Measurements from ENCODE around the gene PLB1. TPM values are rescaled to one million over a fixed set of nuclear protein-coding genes. Genes with fewer than 3 reads are reported as not detected.
A peak's percentile ranks its signal among the peaks of the same experiment; 100 is the strongest.

Gene PLB1
- total and polyA plus RNA-seq, 9 of the 15 experiments (the other 6 are each of a cell fraction or from before 2014, with no cell fraction given) = 0.01 to 0.09 (median 0.07) TPM; not detected in 2

DNA sequence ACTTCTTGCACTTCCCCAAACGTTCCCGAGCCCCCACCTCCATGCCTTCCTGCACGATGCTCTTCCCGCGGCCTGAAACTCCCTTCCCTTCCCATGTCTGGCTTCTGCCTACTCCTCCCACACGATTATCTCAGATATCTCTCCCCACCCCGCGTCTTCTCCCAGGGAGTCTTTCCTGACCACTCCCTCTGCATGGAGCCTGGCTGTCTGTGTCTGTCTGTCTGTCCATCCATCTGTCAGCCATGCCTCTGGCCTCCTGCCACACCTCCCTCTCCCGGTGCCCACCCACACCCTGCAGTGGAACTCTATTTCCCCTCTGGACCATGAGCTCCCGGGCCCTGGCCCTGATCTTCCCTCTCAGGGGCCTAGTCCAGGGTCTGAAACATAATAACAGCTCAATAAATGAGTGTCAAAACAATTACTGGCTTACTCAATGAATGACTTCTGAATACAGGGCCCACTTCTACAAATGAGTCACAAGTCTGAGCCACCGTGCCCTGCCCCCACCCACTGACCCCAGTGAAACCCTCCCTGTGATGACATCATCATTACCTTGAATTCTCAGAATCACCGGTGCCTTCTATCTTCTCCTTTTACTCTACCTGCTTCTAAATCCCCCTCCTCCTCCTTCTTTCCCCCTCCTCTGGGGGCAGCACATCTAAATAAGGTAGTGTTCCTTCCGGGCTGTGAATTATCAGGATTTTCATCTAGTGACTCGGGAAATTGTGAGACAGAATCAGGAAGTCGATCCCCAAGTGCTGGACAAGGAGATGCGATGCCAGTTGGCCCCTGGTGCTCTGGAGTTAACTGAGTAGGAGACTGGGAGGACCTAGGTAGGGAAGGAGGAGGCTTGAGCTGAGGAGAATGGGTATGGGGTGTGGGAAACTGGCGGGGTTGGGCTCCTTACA is 46.1 kb upstream of the PLB1 start (continued):
- TF ChIP-seq MGA (IDR thresholded peaks at IDR 0.05) (no peak), HNRNPK (IDR thresholded peaks at IDR 0.05; ENCODE audit: low read depth, low read length, poor library complexity, severe bottlenecking) (no peak), ATF7 (IDR thresholded peaks at IDR 0.05) (peak; percentile 92), GTF3C2 (IDR thresholded peaks at IDR 0.05; ENCODE audit: borderline replicate concordance, extremely low read depth, insufficient read length) (no peak), RBM34 (IDR thresholded peaks at IDR 0.05; ENCODE audit: borderline replicate concordance, insufficient read depth, low read length) (no peak), ZNF23 (CRISPR knock-in tag; IDR thresholded peaks at IDR 0.05) (no peak), DNMT1 (IDR thresholded peaks at IDR 0.05) (no peak), ZC3H4 (CRISPR knock-in tag; IDR thresholded peaks at IDR 0.05; ENCODE audit: borderline replicate concordance) (no peak), SMAD4 (CRISPR knock-in tag; conservative IDR thresholded peaks at IDR 0.05) (peak; percentile 57), HNRNPUL1 (IDR thresholded peaks at IDR 0.05; ENCODE audit: low read length) (no peak), CBX2 (IDR thresholded peaks at IDR 0.05; ENCODE audit: insufficient read depth, low read length, poor library complexity, severe bottlenecking) (no peak)

Measured in K562 (cell line).